HG02588 (cell line): ENCODE measurements around the gene PIWIL4.
A peak's percentile ranks its signal among the peaks of the same experiment; 100 is the strongest.
"Not testable (repeated sequence)": the region's sequence is repeated elsewhere in the genome, so short reads cannot be mapped to it uniquely, and the experiment has no call there.

Source experiments
- ATAC-seq: cut with Tn5 transposase; IDR thresholded peaks from one replicate; pipeline ENCODE4 v1.9.1; 2021; ENCODE audit warnings: mild to moderate bottlenecking, moderate library complexity; ENCODE audit not compliant: unreplicated experiment

Gene PIWIL4

DNA sequence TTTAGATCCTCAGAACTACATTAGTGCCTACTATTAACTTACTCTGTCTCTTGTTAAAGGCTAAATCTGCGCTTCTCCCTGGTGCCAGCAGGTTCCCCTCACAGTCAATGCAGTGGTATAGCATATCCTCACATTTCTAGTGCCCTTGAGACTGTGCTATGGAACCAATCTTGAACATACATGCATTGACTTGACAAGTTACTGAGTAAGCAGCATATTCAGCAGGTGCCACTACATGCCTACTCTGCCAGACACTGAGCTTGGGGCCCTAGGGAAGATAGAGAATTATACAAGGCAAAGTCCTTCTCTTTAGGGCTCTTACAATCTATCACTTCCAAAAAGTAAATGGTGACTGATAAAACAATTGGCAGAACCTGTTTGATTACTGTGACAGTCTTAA, 20.3 kb upstream of the PIWIL4 start:
- ATAC-seq, result no peak

DNA sequence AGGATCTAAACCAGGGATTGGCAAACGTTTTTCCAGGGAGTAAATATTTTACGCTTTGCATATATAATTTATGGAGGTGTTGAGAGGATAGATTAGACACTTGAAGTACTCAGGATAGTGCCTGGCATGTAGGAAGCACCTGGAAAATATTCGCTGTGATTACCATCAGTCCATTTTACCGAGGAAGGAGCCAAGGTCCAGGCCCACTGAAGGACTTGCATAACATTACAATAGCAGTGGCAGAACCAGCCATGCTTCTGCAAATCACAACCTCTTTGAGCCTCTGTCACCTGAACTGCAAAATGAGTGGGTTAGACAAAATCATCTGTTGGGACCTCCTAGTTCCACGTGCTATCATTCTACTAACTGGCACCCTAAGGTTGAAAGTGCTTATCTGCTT, 18.0 kb upstream of the PIWIL4 start:
- no peak for ATAC-seq

DNA sequence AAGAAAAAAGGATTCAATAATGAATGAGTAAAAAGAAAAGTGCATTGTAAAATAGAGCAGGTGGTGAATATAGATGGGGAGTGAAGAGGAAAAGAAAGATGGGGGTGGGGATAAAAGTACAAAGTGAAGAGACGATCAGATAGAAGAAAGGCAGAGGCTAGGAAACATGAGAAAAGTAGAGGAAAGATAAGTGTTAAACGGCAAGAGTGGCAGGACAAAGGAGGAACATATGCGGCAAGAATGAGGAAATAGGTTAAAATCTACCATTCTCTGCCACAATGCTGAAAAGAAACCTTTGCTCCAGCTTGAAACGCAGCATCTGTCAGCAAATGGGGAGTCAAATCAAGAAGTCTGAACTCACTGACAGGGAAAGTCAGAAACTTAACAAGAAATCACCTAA, 16.7 kb upstream of the PIWIL4 start:
- peak; percentile 46 for ATAC-seq

DNA sequence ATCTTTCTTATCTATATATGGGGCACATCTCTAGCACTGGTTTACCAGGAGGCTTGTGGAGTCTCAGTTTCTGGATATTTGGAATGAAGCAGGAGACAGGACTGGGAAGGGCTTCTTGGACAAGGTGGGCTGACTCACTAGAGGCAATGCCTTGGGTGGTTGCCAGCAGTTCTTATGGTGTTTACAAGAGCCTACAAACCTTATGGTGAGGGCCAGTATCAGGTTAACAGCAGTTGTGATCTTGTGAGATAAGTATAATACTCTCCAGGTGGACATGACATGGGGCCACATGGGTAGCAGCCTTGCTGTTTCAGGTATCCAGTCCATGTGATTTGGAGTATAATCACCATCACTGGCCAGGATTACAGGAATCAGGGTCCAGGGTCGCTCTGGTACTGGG, 13.2 kb upstream of the PIWIL4 start:
- ATAC-seq, result no peak

DNA sequence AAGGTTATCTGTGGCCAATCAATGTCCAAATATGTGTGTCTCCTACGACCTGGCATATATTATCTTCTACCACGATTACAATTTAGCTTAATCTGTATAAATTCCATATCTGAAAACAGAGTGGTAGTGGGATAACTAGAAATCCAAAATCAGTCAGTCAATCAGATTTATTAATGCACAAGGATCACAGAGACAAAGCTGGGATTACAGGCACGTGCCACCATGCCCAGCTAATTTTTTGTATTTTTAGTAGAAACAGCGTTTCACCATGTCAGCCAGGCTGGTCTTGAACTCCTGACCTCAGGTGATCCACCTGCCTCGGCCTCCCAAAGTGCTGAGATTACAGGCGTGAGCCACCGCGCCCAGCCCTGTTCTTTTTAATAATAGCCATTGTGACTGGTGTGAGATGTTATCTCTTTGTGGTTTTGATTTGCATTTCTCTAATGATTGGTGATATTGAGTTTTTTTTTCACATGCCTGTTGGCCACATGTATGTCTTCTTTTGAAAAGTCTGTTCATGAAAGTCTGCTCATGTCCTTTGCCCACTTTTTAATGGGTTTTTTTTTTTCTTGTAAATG, 11.3 kb upstream of the PIWIL4 start:
- ATAC-seq, result not testable (repeated sequence)

DNA sequence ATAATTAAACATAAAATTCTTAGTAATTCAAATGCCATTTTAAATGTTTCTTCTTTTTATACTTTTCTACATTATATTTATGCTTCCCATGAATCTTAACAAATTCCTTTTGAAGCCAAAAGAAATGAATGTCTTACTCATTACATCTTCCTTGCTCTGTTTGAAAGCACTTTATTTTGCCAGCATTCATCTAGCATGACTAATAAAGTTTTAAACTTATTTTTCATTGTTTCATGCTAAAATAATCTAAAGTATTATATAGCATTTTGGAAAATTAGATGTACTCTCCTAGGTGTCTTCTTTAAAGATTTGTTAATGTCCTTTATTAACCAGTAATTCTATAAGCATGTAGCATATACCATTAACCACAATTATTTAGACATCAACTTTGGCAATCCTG, 9.7 kb upstream of the PIWIL4 start:
- ATAC-seq, result no peak

DNA sequence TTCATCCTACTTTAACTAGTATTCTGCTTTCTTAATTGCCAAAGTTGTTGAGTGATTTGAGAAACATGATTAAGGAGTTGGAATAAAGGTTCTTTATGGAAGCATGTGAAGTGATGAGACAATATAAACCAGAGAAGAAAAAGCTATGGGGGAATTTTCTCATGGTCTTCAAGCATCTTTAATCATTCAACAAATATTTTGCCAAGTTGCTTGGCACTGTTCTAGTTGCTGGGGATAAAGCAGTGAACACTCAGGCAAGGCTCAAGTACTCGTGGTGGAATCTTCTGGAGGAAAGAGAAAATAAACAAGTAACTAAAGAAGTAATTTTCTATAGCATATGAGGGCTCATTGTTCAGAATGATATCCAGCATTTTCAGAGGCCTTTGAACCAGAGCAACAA, 9.2 kb upstream of the PIWIL4 start:
- ATAC-seq, result no peak

DNA sequence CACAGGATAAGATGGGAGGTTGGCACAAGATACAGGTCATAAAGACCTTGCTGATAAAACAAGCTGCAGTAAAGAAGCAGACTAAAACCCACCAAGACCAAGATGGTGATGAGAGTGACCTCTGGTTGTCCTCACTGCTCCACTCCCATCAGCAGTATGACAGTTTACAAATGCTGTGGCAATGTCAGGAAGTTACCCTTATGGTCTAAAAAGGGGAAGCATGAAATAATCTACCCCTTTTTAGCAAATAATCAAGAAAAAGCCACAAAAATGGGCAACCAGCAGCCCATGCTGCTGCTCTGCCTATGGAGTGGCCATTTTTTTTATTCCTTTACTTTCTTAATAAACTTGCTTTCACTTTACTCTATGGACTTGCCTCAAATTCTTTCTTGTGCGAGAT, 8.7 kb upstream of the PIWIL4 start:
- ATAC-seq, result no peak

DNA sequence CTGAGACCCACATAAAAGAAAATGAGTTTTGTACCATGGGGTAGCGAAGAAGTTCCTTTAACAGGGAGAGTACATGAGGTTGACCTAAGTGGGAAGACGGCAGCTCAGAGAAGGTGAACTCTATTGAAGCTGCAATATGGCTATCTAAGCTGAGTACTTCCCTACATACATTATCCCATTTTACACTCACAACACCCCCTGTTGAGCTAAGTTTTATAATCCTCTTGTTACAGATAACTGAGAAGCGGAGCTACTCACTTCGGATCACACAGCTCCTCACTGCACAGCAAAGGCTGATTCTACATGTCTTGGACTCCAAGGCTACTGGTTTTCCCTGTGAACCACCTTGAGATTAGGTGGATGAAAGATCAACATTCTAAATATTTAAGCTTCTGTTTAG, 8.2 kb upstream of the PIWIL4 start:
- ATAC-seq, result no peak

DNA sequence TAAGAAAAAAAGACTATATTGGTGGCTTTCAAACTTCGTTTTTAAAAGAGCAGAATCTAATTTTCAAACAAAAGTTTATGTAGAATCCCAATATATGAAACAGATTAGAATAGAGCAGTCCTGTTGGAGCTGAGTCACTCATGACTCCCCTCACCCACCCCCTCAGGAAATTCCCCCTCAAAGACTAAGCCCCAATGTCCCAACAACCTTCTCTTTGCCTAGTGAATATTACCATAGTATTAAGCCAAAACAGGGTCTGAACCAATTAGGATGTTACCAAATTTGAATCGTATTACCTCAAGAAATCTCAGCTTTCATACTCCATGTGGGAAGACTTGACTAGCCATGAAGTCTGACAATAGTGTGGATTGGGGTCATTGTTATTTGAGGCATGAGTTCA, 7.8 kb upstream of the PIWIL4 start:
- ATAC-seq, result no peak

DNA sequence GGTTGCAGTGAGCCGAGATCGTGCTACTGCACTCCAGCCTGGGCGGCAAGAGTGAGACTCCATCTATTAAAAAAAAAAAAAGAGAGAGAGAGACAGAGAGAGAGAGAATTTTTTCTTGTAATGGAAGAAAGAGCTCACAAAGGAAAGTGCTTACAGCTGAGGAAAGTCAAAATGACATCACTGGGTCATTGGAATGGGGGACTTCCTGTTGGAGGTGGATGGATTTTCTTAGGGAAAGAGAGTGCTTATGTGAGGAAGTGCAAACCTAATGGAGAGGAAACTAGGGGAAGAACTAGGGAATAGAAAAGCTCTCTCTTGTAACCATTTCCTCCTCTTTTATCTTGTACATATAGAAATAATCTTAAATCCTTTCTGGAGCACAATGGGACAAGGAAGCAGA, 6.3 kb upstream of the PIWIL4 start:
- ATAC-seq, result no peak

DNA sequence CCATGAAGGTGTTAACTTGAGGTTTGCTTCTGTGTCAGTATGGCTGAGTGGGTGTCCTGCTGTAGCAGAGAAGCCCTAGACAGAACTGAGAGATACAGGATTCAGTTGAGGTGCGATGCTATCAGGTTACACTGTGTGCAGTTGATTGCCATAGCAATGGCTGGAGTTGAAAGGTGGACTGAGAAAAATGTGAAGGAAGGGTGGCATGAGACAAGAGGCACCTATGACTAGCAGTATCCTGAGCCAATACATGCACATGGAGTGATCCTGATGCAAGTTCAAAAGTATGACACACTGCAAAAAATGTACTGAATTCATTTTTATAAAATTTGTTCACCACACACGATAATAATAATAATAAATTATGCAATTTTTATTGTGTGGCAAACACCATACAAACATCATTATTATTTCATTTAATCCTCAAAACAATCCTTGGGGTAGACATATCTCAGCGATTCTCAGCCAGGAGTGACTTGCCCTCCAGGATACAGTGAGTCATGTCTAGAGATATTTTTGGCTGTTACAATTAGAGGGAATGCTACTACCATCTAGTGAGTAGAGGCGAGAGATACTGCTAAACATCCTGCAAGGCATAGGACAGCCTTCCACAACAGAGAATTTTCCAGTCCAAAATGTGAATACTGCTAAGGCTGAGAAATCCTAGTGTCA, 3.9 kb upstream of the PIWIL4 start:
- ATAC-seq, result no peak

DNA sequence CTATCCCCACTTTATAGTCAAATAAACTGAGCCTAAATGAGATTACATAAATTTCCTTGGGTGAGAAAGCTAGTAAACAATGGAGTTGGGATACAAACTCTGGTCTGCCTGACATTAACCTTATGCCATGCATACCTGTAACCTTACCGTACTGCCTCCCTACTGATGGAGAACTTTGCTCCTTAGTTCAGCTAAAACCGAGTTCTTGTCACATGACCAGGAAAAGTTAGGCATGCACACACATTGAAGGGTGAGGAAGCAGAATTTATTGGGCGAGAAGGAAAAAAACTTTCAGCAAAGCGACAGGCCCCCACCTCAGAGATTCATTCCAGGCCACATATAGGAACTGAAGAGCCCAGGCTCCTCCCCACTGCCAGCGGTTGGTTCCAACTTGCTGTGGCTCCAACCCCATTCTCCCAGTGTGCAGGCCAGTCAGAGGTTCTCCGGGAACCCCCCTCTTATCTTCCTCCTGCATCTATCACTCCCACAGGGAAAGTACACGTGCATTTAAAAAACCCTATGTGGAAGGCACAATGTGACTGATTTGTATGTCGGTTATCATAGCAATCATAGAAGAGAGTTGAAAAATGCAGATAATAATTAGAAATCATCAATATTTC, 3.2 kb upstream of the PIWIL4 start:
- no peak for ATAC-seq

DNA sequence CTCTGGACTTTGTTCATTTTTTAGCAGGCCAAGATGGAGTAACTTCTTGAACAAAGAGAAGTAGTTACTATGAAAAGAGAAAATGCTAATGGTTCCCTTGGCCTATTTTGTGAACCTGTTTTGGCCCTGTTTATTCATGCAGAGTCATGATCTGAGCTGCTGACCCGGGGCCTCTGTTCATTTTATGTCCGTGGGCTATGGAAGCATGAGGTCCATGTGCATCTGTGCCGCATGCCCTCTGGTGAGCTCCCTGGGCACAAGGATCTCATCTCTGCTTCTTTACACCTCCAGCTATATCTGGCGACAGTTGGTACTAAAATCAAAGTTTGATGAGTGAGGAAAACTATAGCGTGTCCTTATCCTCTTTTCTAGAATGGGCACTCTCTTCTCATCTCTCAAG, 1.0 kb downstream of the PIWIL4 start:
- no peak for ATAC-seq

DNA sequence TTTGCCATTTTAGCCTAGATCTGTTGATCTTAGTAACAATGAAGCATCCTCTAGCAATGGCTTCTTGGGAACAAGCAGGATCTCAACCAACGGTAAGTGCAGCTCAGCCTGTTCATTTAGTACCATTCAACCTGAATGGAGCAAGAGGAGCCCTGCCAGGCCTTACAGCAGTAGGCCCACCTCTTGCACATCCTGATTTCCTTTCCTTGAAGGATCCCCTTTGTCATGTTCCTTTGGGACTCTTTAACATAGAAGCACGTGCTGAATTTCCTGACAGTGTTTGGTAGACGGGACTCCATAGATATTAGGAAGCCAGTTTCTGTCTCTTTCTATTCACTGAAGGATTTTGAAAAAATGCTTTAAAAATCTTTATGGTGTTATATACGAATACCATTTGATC, 1.5 kb downstream of the PIWIL4 start:
- ATAC-seq, result no peak

DNA sequence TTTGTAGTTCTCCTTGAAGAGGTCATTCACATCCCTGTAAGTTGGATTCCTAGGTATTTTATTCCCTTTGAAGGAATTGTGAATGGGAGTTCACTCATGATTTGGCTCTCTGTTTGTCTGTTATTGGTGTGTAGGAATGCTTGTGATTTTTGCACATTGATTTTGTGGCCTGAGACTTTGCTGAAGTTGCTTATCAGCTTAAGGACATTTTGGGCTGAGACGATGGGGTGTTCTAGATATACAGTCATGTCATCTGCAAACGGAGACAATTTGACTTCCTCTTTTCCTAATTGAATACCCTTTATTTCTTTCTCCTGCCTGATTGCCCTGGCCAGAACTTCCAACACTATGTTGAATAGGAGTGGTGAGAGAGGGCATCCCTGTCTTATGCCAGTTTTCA, 5.8 kb downstream of the PIWIL4 start:
- ATAC-seq, result not testable (repeated sequence)

DNA sequence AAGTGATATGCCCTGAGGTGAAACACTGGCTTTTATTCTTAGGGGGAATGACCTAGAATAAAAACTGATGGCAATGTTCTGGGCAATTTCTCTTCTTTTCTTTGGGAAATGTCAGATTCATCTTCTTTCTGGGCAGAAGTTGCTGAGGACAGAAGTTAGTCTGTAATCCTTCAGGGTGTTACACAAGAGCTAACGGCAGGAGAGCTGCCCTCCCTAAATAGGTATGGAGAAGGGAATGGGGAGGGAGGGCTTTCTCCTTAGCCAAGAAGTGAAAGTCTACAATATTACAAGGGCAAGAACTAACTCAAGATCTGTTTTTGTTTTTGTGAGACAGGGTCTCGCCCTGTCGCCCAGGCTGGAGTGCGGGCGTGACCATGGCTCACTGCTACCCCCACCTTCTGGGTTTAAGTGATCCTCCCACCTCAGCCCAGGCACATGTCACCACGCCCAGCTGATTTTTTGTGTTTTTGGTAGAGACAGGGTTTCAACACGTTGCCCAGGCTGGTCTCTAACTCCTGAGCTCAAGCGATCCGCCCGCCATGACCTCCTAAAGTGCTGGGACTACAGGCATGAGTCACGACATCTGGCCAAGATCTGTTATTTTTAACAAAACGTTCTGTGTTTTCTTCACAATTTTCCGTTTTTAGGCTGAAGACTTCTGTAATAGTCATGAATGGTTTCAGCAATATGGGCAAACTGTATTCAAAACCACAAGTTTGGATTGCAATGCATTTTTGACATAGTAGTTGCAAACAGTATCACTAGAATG, 7.2 kb downstream of the PIWIL4 start:
- no peak for ATAC-seq

DNA sequence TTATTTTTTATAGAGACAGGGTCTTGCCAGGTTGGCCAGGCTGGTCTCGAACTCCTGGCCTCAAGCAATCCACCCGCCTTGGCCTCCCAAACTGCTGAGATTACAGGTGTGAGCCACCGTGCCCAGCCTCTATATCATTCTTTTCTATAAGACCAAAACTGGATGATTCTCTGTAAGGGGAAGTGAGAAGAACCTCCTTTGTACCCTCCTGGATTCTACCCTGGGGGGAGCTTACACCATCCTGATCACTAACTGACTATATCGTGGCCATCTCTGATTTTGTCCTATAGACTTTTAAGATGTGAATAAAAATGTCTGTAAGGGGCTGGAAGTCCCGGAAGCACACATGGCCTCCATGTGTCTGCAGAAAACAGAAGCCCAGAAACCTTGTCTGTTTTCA, 9.1 kb downstream of the PIWIL4 start:
- no peak for ATAC-seq

DNA sequence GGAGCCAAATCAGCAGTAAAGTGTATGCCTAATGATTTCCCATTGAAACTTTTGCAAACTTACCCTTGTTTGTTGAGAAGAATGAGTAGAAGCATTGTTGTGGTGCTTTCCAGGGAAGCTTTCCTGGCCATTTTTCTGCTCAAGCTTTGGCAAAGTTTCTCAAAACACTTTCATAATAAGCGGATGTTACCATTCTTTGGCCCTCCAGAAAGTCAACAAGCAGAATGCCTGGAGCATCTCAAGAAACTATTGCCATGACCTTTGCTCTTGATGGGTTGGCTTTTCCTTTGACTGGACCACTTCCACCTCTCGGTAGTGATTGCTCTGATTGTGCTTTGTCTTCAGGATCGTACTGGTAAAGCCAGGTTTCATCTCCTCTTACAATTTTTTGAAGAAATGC, 10.7 kb downstream of the PIWIL4 start:
- no peak for ATAC-seq

DNA sequence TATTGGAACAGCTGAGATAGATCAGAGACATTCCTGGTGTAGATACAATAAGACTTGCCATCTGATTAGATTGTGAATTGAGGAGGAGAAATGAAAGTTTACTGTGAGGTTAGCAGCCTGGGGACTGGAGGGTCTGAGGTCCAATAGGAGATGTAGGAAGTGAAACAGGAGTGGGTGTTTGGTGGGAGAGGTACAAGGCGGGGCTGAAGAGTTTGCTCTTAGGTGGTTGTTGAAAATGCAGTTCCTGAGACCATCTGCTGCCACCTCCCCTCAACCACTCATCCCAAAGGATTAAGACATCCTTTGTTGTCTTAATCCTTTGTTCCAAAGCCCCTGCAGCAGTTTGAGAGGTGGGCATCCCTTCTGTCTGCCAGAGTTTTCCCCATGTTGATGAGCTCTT, 14.8 kb downstream of the PIWIL4 start:
- ATAC-seq, result peak; percentile 73

DNA sequence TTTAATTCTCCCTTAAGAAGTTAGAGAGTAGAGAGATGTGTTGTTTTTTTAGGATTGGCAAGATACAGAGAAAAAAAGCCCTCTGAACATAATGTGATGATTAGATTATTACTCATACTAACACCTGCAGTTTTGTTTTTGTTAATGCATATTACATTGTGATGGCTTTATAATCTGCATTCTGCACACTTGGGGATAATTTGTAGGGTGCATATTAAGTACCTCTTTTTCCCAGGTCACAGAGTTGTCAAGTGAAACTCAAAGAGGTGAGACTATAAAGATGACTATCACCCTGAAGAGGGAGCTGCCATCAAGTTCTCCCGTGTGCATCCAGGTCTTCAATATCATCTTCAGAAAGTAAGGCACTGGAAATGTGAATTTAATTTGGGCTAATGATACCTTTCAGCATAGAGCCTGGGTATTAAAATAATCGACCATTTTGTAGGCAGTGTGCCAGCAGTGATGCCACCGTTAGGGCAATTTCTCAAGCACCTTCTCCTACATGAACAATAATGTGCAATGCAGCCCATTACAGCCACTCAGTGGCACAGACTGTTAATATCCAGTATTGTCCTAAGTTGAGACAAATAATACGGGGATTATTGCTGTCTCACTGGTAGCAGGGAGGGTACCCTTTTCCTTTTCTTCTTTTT, 16.2 kb downstream of the PIWIL4 start:
- no peak for ATAC-seq
